Measurements from ENCODE around the gene DENND5A. TPM values are rescaled to one million over a fixed set of nuclear protein-coding genes. Genes with fewer than 3 reads are reported as not detected.
A peak's percentile ranks its signal among the peaks of the same experiment; 100 is the strongest.

The DENND5A gene
- total RNA-seq = 10 to 100 TPM in 2 of 3 donors, 1 to 10 TPM in 1; 8.3 to 75.7 (median 17.3) TPM
- long read RNA-seq, donor 1, full-length matches to known transcripts = 10 of 34 reads
- long read RNA-seq, donor 1, partial matches to known transcripts = 17 of 34 reads
- long read RNA-seq, donor 1, other reads (novel, unspliced or antisense) = 7 of 34 reads
- long read RNA-seq, donor 2, partial matches to known transcripts = 1 of 2 reads
- long read RNA-seq, donor 2, other reads (novel, unspliced or antisense) = 1 of 2 reads

DNA sequence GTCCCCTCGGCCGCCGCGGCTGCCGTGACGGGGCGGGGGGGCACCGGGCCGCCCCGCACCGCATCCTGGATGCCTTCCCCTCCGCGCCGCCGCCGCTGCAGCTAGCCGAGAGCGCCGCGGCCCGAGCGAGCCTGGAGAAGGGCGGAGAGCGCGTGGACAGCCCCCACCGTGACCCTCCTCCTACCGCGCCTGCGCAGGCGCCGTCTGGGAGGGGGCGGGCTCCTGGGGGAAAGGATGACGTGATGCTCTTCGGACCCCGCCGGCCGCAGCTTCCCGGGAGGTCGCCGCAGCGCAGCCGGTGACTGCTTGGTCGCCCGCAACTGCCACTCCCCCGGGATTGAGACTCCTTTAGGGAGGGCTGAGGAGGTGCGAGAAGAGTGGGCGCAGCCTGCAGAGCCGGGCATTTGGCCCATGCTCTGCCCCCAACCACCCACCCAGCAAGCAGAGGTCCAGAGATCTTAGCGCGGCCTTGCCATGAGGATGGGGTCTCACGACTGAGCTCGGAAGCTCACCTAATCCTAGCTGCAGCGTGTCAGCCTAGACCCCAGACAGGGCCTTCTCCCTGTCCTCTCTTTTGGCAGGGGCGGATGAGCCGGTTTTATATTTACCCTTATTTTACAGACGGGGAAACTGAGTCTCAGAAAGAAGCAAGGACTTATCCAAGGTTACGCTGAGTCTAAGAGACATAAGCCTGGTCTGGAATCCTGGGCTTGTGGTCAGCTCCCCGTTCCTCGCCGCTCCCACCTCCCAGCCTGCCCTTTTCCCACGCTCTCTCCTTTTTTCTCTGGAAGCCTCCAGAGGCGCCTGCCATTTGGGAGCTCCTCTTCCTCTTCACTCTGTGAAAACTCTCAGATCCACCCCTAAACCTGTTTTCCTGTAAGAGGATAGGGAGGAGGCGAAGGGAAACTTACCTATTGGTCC, at the start of gene DENND5A:
DENND5A (minus strand) TSS at position 140 of the 921 bp plus-strand sequence. CDS start 281 bp downstream, outside the sequence.
- peaks cover 12% of the 10 kb centered on the region for H3K4me1 ChIP-seq (ENCODE audit: low read depth)
- no peaks in the 10 kb centered on the region for H3K36me3 ChIP-seq (ENCODE audit: low read depth)
- no peaks in the 10 kb centered on the region for H3K9me3 ChIP-seq
- DNase-seq (peak; percentile 62 to 84 (median 81)), ATAC-seq (peak; percentile 80)
- peak within 1 kb of the TSS; percentile 41 for H3K4me3 ChIP-seq
- TF ChIP-seq, protein P1, sequence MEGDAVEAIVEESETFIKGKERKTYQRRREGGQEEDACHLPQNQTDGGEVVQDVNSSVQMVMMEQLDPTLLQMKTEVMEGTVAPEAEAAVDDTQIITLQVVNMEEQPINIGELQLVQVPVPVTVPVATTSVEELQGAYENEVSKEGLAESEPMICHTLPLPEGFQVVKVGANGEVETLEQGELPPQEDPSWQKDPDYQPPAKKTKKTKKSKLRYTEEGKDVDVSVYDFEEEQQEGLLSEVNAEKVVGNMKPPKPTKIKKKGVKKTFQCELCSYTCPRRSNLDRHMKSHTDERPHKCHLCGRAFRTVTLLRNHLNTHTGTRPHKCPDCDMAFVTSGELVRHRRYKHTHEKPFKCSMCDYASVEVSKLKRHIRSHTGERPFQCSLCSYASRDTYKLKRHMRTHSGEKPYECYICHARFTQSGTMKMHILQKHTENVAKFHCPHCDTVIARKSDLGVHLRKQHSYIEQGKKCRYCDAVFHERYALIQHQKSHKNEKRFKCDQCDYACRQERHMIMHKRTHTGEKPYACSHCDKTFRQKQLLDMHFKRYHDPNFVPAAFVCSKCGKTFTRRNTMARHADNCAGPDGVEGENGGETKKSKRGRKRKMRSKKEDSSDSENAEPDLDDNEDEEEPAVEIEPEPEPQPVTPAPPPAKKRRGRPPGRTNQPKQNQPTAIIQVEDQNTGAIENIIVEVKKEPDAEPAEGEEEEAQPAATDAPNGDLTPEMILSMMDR (IDR thresholded peaks at IDR 0.05) = no peak
- intact Hi-C loops (cut with DNase I, micrococcal nuclease) = no loop called here

DNA sequence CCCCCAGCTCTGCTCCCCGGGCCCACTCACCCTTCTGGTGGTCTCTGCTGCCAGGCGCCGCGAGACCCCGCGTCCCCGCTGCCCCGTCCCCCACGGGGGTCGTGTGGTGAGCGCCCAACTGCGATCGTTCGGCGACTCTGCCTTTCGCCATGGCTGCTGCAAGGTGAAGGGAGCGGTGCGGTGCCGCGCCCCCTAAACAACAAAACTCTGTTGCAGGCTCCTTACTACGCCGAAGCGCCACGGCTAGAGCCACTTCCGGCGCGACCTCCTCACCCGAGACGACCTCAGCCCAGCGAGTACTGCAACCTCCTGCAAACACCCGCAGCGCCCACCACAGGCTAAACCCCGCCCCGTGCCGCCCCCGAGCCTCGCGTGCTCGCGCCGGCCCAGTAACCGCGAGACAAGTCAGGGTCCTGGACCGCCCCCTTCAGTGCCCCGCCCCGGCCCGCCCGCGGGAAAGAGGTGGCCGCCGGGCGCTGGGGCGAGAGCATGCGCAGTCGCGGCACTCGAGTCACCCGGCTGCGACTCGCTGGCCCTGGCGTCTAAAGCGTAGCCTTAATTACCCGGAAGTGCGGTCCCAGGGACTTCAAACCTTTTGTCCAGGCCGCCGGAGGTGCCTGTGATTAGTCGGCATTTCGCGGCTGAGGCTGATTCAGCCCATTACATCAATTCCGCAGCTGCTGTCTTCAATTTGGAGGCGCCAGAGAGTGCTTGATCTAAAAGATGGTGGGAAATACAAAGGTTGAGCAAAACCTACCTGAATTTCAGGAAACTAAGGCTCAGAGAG, 49.3 kb upstream of the DENND5A start, which contains the start of gene TMEM41B:
TMEM41B (minus strand) TSS at position 303 of the 787 bp plus-strand sequence; CDS start at position 151, 152 bp downstream.
- Histone ChIP-seq H3K9me3 (no peaks in the 10 kb centered on the region), H3K4me3 (peak within 1 kb of the TSS; percentile 74), H3K4me1 (ENCODE audit: low read depth) (peaks cover 20% of the 10 kb centered on the region), H3K36me3 (ENCODE audit: low read depth) (no peaks in the 10 kb centered on the region)
- TF ChIP-seq, protein P1 (IDR thresholded peaks at IDR 0.05) = no peak
- ATAC-seq (peak; percentile 97), DNase-seq (peak; percentile 98 to 99 (median 99))
- intact Hi-C loops (cut with DNase I, micrococcal nuclease) = loop anchor here in 1 of 2 donors (10.0 kb wide), 1 partner anchor 70 kb away; the partner anchor contains the start of gene IPO7

DNA sequence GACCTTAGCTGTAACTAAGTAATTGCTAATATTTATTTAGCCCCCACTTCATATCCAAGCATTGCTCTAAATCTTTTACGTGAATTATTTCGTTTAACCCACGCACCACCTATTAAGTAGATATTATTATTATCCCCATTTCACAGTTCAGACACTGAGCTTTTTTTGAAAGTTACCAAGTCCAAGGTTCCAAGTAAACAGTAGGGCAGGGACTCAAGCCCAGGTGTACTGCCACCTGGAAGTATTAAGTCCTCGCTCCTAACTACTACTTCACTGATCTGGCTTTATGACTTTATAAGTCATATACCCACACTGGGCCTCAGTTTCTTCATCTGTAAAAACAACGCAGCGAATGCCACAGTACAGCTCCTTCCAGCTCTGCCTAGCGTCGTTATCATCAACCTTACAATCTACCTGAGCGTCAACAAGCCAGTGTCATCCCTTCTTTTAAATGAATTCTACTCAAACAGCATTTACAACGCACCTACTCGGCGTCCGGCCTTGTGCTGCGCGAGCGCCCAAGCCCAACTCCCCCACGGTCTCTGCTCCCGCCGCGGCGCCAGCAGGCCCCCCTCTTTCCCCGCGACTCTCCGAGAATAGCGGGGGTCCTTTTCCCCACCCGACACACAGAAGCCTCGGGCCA, 48.6 kb upstream of the DENND5A start:
- DNase-seq = peak in 1 of 3 donors; percentile 41
- intact Hi-C loops (cut with DNase I, micrococcal nuclease) = loop anchor here in 1 of 2 donors (10.0 kb wide), 1 partner anchor 71 kb away; the partner anchor contains the start of gene IPO7
- Histone ChIP-seq H3K4me1 (ENCODE audit: low read depth) (peaks cover 18% of the 10 kb centered on the region), H3K36me3 (ENCODE audit: low read depth) (no peaks in the 10 kb centered on the region), H3K4me3 (peak overlapping the region; percentile 74), H3K9me3 (no peaks in the 10 kb centered on the region)
- peak; percentile 41 for ATAC-seq
- TF ChIP-seq, protein P1 (IDR thresholded peaks at IDR 0.05) = no peak

DNA sequence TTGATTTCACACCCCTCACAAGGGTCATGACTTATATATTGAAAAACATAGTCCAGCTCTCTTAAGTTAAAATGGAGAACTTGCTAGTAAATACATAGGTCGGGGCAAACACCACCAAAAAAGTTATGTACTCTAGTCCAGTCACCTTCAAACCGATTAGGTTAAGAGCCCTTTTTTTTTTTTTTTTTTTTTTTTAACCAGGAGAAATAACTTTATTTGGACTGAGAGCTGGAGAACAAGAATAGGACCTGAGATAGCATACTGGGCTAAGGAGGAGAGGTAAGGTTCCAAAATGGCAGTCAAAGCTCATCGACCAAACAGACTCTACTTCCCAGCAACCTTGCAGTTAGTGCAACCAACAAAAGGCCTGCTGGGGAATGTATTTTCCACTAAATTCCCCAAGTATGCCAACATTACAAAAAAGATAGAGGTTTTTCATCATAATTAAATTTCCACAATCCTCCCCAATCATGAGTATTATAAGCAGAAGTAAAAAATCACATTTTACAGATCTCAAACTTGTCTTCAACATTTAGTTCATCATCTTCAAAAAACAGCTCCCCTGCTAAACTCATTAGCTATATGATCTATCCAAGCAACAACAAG, 45.4 kb upstream of the DENND5A start:
- ATAC-seq (no peak), DNase-seq (no peak)
- Histone ChIP-seq H3K9me3 (no peaks in the 10 kb centered on the region), H3K36me3 (ENCODE audit: low read depth) (no peaks in the 10 kb centered on the region), H3K4me3 (no peak overlapping the region), H3K4me1 (ENCODE audit: low read depth) (peaks cover 13% of the 10 kb centered on the region)
- intact Hi-C loops (cut with DNase I, micrococcal nuclease) = loop anchor here in 1 of 2 donors (10.0 kb wide), 1 partner anchor 74 kb away; the partner anchor contains the start of gene IPO7
- TF ChIP-seq, protein P1 (IDR thresholded peaks at IDR 0.05) = no peak
